Heart right ventricle (tissue), 16 donors: ENCODE measurements around the gene ZNF641. TPM values are rescaled to one million over a fixed set of nuclear protein-coding genes. Genes with fewer than 3 reads are reported as not detected.

Experiments
- ATAC-seq, 8 donors: fragments of 200-7000 bp; cut with Tn5 transposase; one replicate each; pipeline ENCODE4 v1.9.1; 2020; ENCODE audit warnings: mild to moderate bottlenecking in 8 of 8, moderate library complexity in 8 of 8, moderate number of reproducible peaks in 1 of 8
- DNase-seq, 2 donors: peaks; one replicate each; pipeline ENCODE4 v3.0.0-alpha.2; 2020
- H3K27ac ChIP-seq, 10 donors: fragments of 200-600 bp; sonication (generic) in 2 of 10; one replicate each; pipeline versions ENCODE4 v1.5.0 to v1.8.0; 2020 to 2022; ENCODE audit warnings: mild to moderate bottlenecking in 3 of 10
- H3K27me3 ChIP-seq, 7 donors: fragments of 200-600 bp; one replicate each; pipeline ENCODE4 v1.8.0; 2021 to 2022; ENCODE audit warnings: mild to moderate bottlenecking in 2 of 7
- H3K36me3 ChIP-seq, 9 donors: fragments of 200-600 bp; sonication (generic) in 1 of 9; one replicate each; pipeline versions ENCODE4 v1.5.0 to v1.8.0; 2020 to 2022; ENCODE audit warnings: mild to moderate bottlenecking in 2 of 9
- H3K4me1 ChIP-seq, 9 donors: fragments of 200-600 bp; sonication (generic) in 1 of 9; one replicate each; pipeline versions ENCODE4 v1.5.0 to v1.8.0; 2020 to 2022; ENCODE audit warnings: mild to moderate bottlenecking in 4 of 9
- H3K4me3 ChIP-seq, 10 donors: fragments of 200-600 bp; sonication (generic) in 2 of 10; one replicate each; pipeline versions ENCODE4 v1.5.0 to v1.8.0; 2020 to 2022; ENCODE audit warnings: mild to moderate bottlenecking in 7 of 10, moderate library complexity in 2 of 10
- H3K9me3 ChIP-seq, 11 donors: fragments of 200-600 bp in 10 of 11; sonication (generic) in 2 of 11; one replicate each; pipeline versions ENCODE4 v1.5.0 to v1.8.0; 2013 to 2022; ENCODE audit warnings: mild to moderate bottlenecking in 2 of 11, control low read depth in 1 of 11, moderate library complexity in 1 of 11
- CTCF ChIP-seq, 9 donors: fragments of 200-600 bp; sonication (generic) in 2 of 9; IDR thresholded peaks; one replicate each; pipeline versions ENCODE4 v1.5.0 to v1.8.0; 2021 to 2022; ENCODE audit warnings: antibody characterized with exemption in 9 of 9, mild to moderate bottlenecking in 5 of 9, moderate library complexity in 1 of 9
- WGBS, 2 donors: extraction: QIAGEN DNeasy Blood & Tissue Kit; methylation state at CpG; one replicate each; pipeline ENCODE4 v1.1.7; 2013; ENCODE audit warnings: inconsistent platforms in 1 of 2; 5-methylcytosine and 5-hydroxymethylcytosine counted together
- intact Hi-C, 10 donors: fragments of 100-400 bp; cut with DNase I; formaldehyde crosslinking; loops; one replicate each; pipeline versions ENCODE4 v1.11.1 to v1.14.2; 2022
- polyA plus RNA-seq, 2 donors: library from polyadenylated mRNA; stranded (reverse); fragments of 200-250 nt; gene quantifications; one replicate each; pipeline ENCODE4 v1.2.3, GENCODE V29; 2013
- total RNA-seq, 10 donors: library from RNA; stranded (reverse); fragmentation: NEBNext Ultra II Directional in 3 of 10; extraction: Animal tissue kit (Norgen Biotek cat#: 25700) in 3 of 10; gene quantifications; one replicate each; pipeline versions ENCODE4 v1.2.1 to v1.2.4, GENCODE V29; 2021 to 2023
- donor health status: Arrhythmogenic right ventricular cardiomyopathy.
- donor health status: ischemic (EF 13 %, LVEDD 7.1; RV severe dilation, severe dysfunction).
- donor health status: healthy with polysubstance abuse.
- donor health status: DM: no; HTN: yes; CAD: no.
- donor health status: DM: no; HTN: no; CAD: no.
- donor health status: ischemic (EF 25% LVEDD 6.9; RV normal size, moderate dysfunction).
- donor health status: ischemic (EF 25% LVEDD 5.7; RV mildly dilated, moderate dysfunction).
- donor health status: healthy.
- donor health status: DM: yes; HTN: yes; CAD: no.
- donor health status: Ischemic cardiomyopathy.
- donor health status: ischemic (EF 35%, LVEDD 5.7; RV mildly dilated, moderate dysfunction).
- donor health status: nonischemic (EF 11% LVEDD 7.7; RV severe dilation, severe dysfunction).
- donor health status: DM: yes; HTN: yes; CAD: no.
- donor health status: PGD.
- donor health status: ischemic (EF 29% LVEDD 5.4; RV normal size, mild dysfunction).
- donor health status: nonischemic (EF 23%, LVEDD 6.1; RV moderate dilation, normal function).

The ZNF641 gene
- total and polyA plus RNA-seq, 12 donors: 3.6 to 19.1 (median 14.5) TPM

- Histone ChIP-seq H3K4me1 (peaks cover 0 to 15% (median 8%) of the 10 kb centered on the region in 9 donors), H3K27ac (no peak overlapping the region), H3K27me3 (no peaks in the 10 kb centered on the region), H3K4me3 (no peak overlapping the region), H3K36me3 (peaks cover 0 to 23% (median 0%) of the 10 kb centered on the region in 9 donors), H3K9me3 (no peaks in the 10 kb centered on the region)
- TF ChIP-seq CTCF (IDR thresholded peaks at IDR 0.05): no peak
- DNase-seq (no peak), ATAC-seq (no peak)
- 90 to 93% methylated on average over 6 of the region's 6 CpGs for WGBS, 2 donors
- intact Hi-C loops: loop anchor here in 1 of 10 donors (10.0 kb wide), 1 partner anchor 161 kb away; no protein-coding TSS in a partner anchor
These were observed 5.5 kb upstream of the ZNF641 start for GRCh38 chr12:48356041-48356768.

GRCh38 chr12:48352157-48352760 lies 1.5 kb upstream of the ZNF641 start:
- TF ChIP-seq CTCF (IDR thresholded peaks at IDR 0.05): no peak
- H3K27me3 ChIP-seq: no peaks in the 10 kb centered on the region
- WGBS, 2 donors: 93% methylated on average over 11 of the region's 11 CpGs
- H3K4me1 ChIP-seq: peaks cover 0 to 43% (median 25%) of the 10 kb centered on the region in 9 donors
- H3K9me3 ChIP-seq: no peaks in the 10 kb centered on the region
- peak overlapping the region in 2 of 10 donors; percentile 64 to 83 for H3K4me3 ChIP-seq
- H3K36me3 ChIP-seq: peaks cover 0 to 16% (median 5%) of the 10 kb centered on the region in 9 donors
- peak overlapping the region in 2 of 10 donors; percentile 95 to 99 for H3K27ac ChIP-seq
- DNase-seq (no peak), ATAC-seq (no peak)
- intact Hi-C loops: loop anchor here in 5 of 10 donors (5.0 to 10.0 kb wide), 4 partner anchors 55 to 157 kb away; partner anchors contain the start of gene OR10AD1 (in 1 of the 5)

- ATAC-seq (peak; percentile 69 to 85 (median 77)), DNase-seq (peak in 1 of 2 donors; percentile 75)
- peaks cover 0 to 26% (median 16%) of the 10 kb centered on the region in 9 donors for H3K36me3 ChIP-seq
- intact Hi-C loops: loop anchor here in 5 of 10 donors (5.0 to 10.0 kb wide), 4 partner anchors 54 to 156 kb away; partner anchors contain the start of gene OR10AD1 (in 1 of the 5)
- H3K4me3 ChIP-seq: peak overlapping the region; percentile 64 to 92 (median 77)
- peak overlapping the region; percentile 94 to 99 (median 97) for H3K27ac ChIP-seq
- no peaks in the 10 kb centered on the region for H3K27me3 ChIP-seq
- H3K9me3 ChIP-seq: no peaks in the 10 kb centered on the region
- TF ChIP-seq CTCF (IDR thresholded peaks at IDR 0.05): peak in 1 of 9 donors; percentile 5
- 1 to 2% methylated on average over 34 to 35 of the region's 36 CpGs for WGBS, 2 donors
- peaks cover 0 to 43% (median 25%) of the 10 kb centered on the region in 9 donors for H3K4me1 ChIP-seq
These were observed 446 bp upstream of the ZNF641 start for GRCh38 chr12:48351022-48351708.

DNA sequence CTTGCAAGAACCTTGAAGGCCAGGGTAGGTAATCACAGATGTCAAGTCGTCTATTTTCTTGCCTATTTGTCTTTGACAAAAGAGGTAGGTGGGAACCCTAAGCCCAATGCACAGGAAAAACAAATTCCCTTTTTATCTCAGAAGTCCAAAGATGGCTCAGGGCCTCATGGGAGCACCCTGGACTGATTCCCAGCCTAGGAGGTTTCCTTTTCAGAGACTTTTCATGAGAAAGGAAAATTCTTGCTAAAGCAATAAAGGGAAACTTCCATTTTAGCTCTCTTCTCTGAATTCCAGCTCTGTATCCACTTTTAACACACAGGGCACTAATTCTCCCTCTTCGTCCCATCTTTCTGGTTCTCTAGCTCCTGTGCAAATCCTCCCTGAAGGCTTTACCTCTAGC lies 1.2 kb downstream of the ZNF641 start:
- no peaks in the 10 kb centered on the region for H3K9me3 ChIP-seq
- peaks cover 0 to 43% (median 25%) of the 10 kb centered on the region in 9 donors for H3K4me1 ChIP-seq
- H3K36me3 ChIP-seq: peaks cover 0 to 43% (median 29%) of the 10 kb centered on the region in 9 donors
- ATAC-seq: peak in 4 of 8 donors; percentile 13 to 65 (median 44)
- intact Hi-C loops: no loop called here
- 21 to 35% methylated on average over 2 of the region's 2 CpGs for WGBS, 2 donors
- peak overlapping the region; percentile 94 to 99 (median 97) for H3K27ac ChIP-seq
- peak; percentile 58 to 80 for DNase-seq
- TF ChIP-seq CTCF (IDR thresholded peaks at IDR 0.05): no peak
- peak overlapping the region in 9 of 10 donors; percentile 64 to 92 (median 75) for H3K4me3 ChIP-seq
- no peaks in the 10 kb centered on the region for H3K27me3 ChIP-seq
